Endothelial cell of umbilical vein (primary cell): Measurements from ENCODE around the gene USH2A. TPM values are rescaled to one million over a fixed set of nuclear protein-coding genes. Genes with fewer than 3 reads are reported as not detected.

Experiments
- BruUV-seq: library from RNA; stranded (reverse); fragments of 400-500 nt; replicated peaks from 2 replicates; lab custom pipeline; 2021; lab: Mats Ljungman, UMichigan
- CTCF ChIA-PET: fragments of 300-600, 350-600 bp; sonication (Branson Sonifier 250); formaldehyde crosslinking; loops from one replicate; lab custom pipeline; 2021; ENCODE audit warnings: antibody characterized with exemption, inconsistent platforms; lab: Charles Lee
- POLR2A ChIA-PET: fragments of 300-600, 350-600 bp; sonication (Branson Sonifier 250); formaldehyde crosslinking; loops from one replicate; lab custom pipeline; 2021; ENCODE audit warnings: antibody characterized with exemption, inconsistent platforms; lab: Charles Lee
- DNase-seq: peaks from one replicate; pipeline ENCODE4 v3.0.0-alpha.2; 2011; ENCODE audit warnings: low read depth, low spot score
- FAIRE-seq: peaks from 2 replicates; lab custom pipeline; 2011; peaks lifted over from hg19 to GRCh38; lab: Jason Lieb, UNC
- H2AFZ ChIP-seq: 2 replicates; pipeline ENCODE4 v1.6.0; 2012; ENCODE audit warnings: low read depth, low read length, control low read depth, inconsistent platforms
- H3K27ac ChIP-seq: 2 replicates; pipeline ENCODE4 v1.5.1; 2011; ENCODE audit warnings: low read depth, mild to moderate bottlenecking, control low read depth, low read length, moderate library complexity; ENCODE audit not compliant: insufficient read depth
- H3K27me3 ChIP-seq, 2 experiments: 2 replicates each; pipeline versions ENCODE4 v1.6.0 to v1.6.1; 2011; ENCODE audit warnings: low read length in 2 of 2, mixed read lengths in 1 of 2; ENCODE audit not compliant: control insufficient read depth in 2 of 2, insufficient read depth in 2 of 2
- H3K36me3 ChIP-seq, 2 experiments: 2 replicates in 1 of 2; 3 replicates in 1 of 2; pipeline ENCODE4 v1.5.1; 2011; ENCODE audit warnings: low read length in 2 of 2, mild to moderate bottlenecking in 1 of 2, moderate library complexity in 1 of 2; ENCODE audit not compliant: control insufficient read depth in 2 of 2, insufficient read depth in 2 of 2; ENCODE audit errors: extremely low read depth in 1 of 2
- H3K4me1 ChIP-seq: 3 replicates; pipeline ENCODE4 v1.5.1; 2011; ENCODE audit warnings: mild to moderate bottlenecking, low read length; ENCODE audit not compliant: control insufficient read depth, insufficient read depth; ENCODE audit errors: extremely low read depth
- H3K4me2 ChIP-seq: 2 replicates; pipeline ENCODE4 v1.6.1; 2011; ENCODE audit warnings: low read length, control low read depth, mixed read lengths; ENCODE audit not compliant: insufficient read depth
- H3K4me3 ChIP-seq, 3 experiments: fragments of 200-600 bp in 1 of 3; sonication (generic), shearing (Covaris generic) in 1 of 3; replicated peaks in 1 of 3; 2 replicates each; pipeline ENCODE4 v1.5.1; 2011 to 2016; ENCODE audit warnings: control low read depth in 3 of 3, low read length in 3 of 3, mild to moderate bottlenecking in 2 of 3, inconsistent platforms in 1 of 3, low read depth in 1 of 3, moderate library complexity in 1 of 3; ENCODE audit not compliant: insufficient read depth in 1 of 3
- H3K79me2 ChIP-seq: 2 replicates; pipeline ENCODE4 v1.6.0; 2012; ENCODE audit warnings: low read length, inconsistent platforms; ENCODE audit not compliant: control insufficient read depth, insufficient read depth
- H3K9ac ChIP-seq: replicated peaks from 2 replicates; pipeline ENCODE3; 2011; ENCODE audit warnings: low read length, control low read depth; ENCODE audit not compliant: insufficient read depth; ENCODE audit errors: extremely low read depth
- H3K9me1 ChIP-seq: replicated peaks from 3 replicates; pipeline ENCODE4 v1.6.0; 2011; ENCODE audit warnings: mild to moderate bottlenecking, low read length; ENCODE audit not compliant: control insufficient read depth, insufficient read depth; ENCODE audit errors: extremely low read depth
- H3K9me3 ChIP-seq: replicated peaks from 2 replicates; pipeline ENCODE4 v1.5.1; 2012; ENCODE audit warnings: low read length, inconsistent platforms; ENCODE audit not compliant: control insufficient read depth, insufficient read depth
- H4K20me1 ChIP-seq: replicated peaks from 2 replicates; pipeline ENCODE3; 2011; ENCODE audit warnings: mild to moderate bottlenecking, low read length; ENCODE audit not compliant: control insufficient read depth, insufficient read depth; ENCODE audit errors: extremely low read depth
- CTCF ChIP-seq, 2 donors: IDR thresholded peaks; 1 replicate in 1 of 2; 2 replicates in 1 of 2; pipeline ENCODE4 v1.5.1; 2011; ENCODE audit warnings: low read length in 2 of 2, mild to moderate bottlenecking in 2 of 2, moderate library complexity in 2 of 2, control low read depth in 1 of 2, inconsistent platforms in 1 of 2, low read depth in 1 of 2; ENCODE audit not compliant: insufficient read depth in 1 of 2; ENCODE audit errors: extremely low read depth in 1 of 2
- EZH2 ChIP-seq: IDR thresholded peaks from 2 replicates; pipeline ENCODE4 v1.6.1; 2012; ENCODE audit warnings: borderline replicate concordance, low read depth, mild to moderate bottlenecking, moderate library complexity, low read length, inconsistent platforms; ENCODE audit not compliant: severe bottlenecking
- FOS ChIP-seq: IDR thresholded peaks from 2 replicates; pipeline ENCODE4 v1.6.1; 2011; ENCODE audit warnings: mild to moderate bottlenecking, low read length, moderate library complexity, borderline replicate concordance; ENCODE audit not compliant: insufficient read depth
- GATA2 ChIP-seq: IDR thresholded peaks from 2 replicates; pipeline ENCODE4 v1.7.0; 2011; ENCODE audit warnings: low read depth, mild to moderate bottlenecking, moderate library complexity, mixed read lengths, low read length; ENCODE audit not compliant: insufficient read length, insufficient read depth
- JUN ChIP-seq: IDR thresholded peaks from 2 replicates; pipeline ENCODE4 v1.6.1; 2011; ENCODE audit warnings: borderline replicate concordance, low read depth; ENCODE audit not compliant: insufficient read length, insufficient read depth
- MYC ChIP-seq: IDR thresholded peaks from one replicate; pipeline ENCODE4 v1.6.1; 2011; ENCODE audit warnings: mild to moderate bottlenecking, low read depth, low read length
- POLR2A ChIP-seq: IDR thresholded peaks from 2 replicates; pipeline ENCODE4 v1.6.1; 2012; ENCODE audit warnings: low read depth, mild to moderate bottlenecking, control low read depth, low read length
- POLR2AphosphoS5 ChIP-seq: IDR thresholded peaks from 2 replicates; pipeline ENCODE4 v1.6.1; 2012; ENCODE audit warnings: low read depth, mild to moderate bottlenecking, control low read depth, low read length, moderate library complexity; ENCODE audit not compliant: insufficient read depth
- dilution Hi-C: fragments of 300-500 bp; cut with MboI; formaldehyde crosslinking; loops from one replicate; pipeline ENCODE4 v1.15.0; 2019; ENCODE audit warnings: low sequenced_read_pairs; ENCODE audit not compliant: extremely low pct_ligation_motif_present
- intact Hi-C: fragments of 100-400 bp; cut with micrococcal nuclease; formaldehyde crosslinking; loops from one replicate; pipeline ENCODE4 v1.10.0; 2022
- polyA plus RNA-seq, 4 experiments: library from polyadenylated mRNA; depleted of rRNA in 3 of 4; stranded (reverse) in 3 of 4; unstranded in 1 of 4; fragments of >200 nt; gene quantifications; 2 replicates each; pipeline versions ENCODE4 v1.2.1 to v1.2.3, GENCODE V29; 2011 to 2012; ENCODE audit warnings: missing spikeins in 1 of 4
- total RNA-seq: library from RNA; stranded (reverse); gene quantifications from 2 replicates; pipeline ENCODE4 v1.2.3, GENCODE V29; 2021
- TF ChIP-seq, protein P1 (sequence below): IDR thresholded peaks from 2 replicates; pipeline ENCODE4 v1.6.1; 2011; ENCODE audit not compliant: insufficient read depth, insufficient read length

USH2A gene
- total and polyA plus RNA-seq, 2 donors (not counting 3 experiments of a cell fraction or from before 2014, with no cell fraction given): not detected

- Histone ChIP-seq H3K4me1 (no peaks in the 10 kb centered on the region), H3K9me3 (peaks cover 2% of the 10 kb centered on the region), H3K4me2 (no peak overlapping the region), H3K36me3 (no peaks in the 10 kb centered on the region), H4K20me1 (no peaks in the 10 kb centered on the region), H3K9ac (no peak overlapping the region), H3K79me2 (no peaks in the 10 kb centered on the region), H3K27me3 (no peaks in the 10 kb centered on the region), H3K9me1 (no peaks in the 10 kb centered on the region), H3K4me3 (no peak overlapping the region), H3K27ac (no peak overlapping the region), H2AFZ (no peak overlapping the region)
- dilution Hi-C loops (no loop called here), intact Hi-C loops (no loop called here)
- ChIA-PET CTCF (no interaction called here), POLR2A (no interaction called here)
- DNase-seq: no peak
- TF ChIP-seq POLR2AphosphoS5: no peak
- TF ChIP-seq, protein P1, sequence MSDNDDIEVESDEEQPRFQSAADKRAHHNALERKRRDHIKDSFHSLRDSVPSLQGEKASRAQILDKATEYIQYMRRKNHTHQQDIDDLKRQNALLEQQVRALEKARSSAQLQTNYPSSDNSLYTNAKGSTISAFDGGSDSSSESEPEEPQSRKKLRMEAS: no peak
- no peak for TF ChIP-seq POLR2A
- TF ChIP-seq JUN: no peak
- TF ChIP-seq CTCF (IDR thresholded peaks at IDR 0.05; ENCODE audit: extremely low read depth in 1 of 2, insufficient read depth in 1 of 2, low read depth in 1 of 2, low read length in 2 of 2): no peak
- TF ChIP-seq GATA2: no peak
- no peak for TF ChIP-seq MYC
- no peak for TF ChIP-seq EZH2
- no peak for TF ChIP-seq FOS
- FAIRE-seq: no peak
- no TSS peak for BruUV-seq
These were observed 33.4 kb upstream of the USH2A start for GRCh38 chr1:216456682-216457081.
